Neutrophil (primary cell): Measurements from ENCODE around the gene NUMA1.

ENCODE experiments used
- H3K27ac ChIP-seq: fragments of 200-600 bp; sonication (generic); 2 replicates; pipeline ENCODE4 v1.5.1; 2016; ENCODE audit warnings: mild to moderate bottlenecking, moderate library complexity
- H3K27me3 ChIP-seq: fragments of 200-600 bp; sonication (generic); 2 replicates; pipeline ENCODE4 v1.6.0; 2016; ENCODE audit warnings: mild to moderate bottlenecking
- H3K36me3 ChIP-seq: fragments of 200-600 bp; sonication (generic); 2 replicates; pipeline ENCODE4 v1.5.1; 2017
- H3K4me1 ChIP-seq, 2 experiments: fragments of 200-600 bp in 1 of 2; sonication (generic) in 1 of 2; 1 replicate in 1 of 2; 2 replicates in 1 of 2; pipeline versions ENCODE4 v1.5.1 to v1.6.1; 2013 to 2016; ENCODE audit warnings: low read depth in 1 of 2, low read length in 1 of 2, mild to moderate bottlenecking in 1 of 2, moderate library complexity in 1 of 2; ENCODE audit not compliant: control insufficient read depth in 1 of 2, insufficient read depth in 1 of 2
- H3K4me3 ChIP-seq, 2 experiments: fragments of 200-600 bp in 1 of 2; sonication (generic) in 1 of 2; 1 replicate in 1 of 2; 2 replicates in 1 of 2; pipeline ENCODE4 v1.5.1; 2013 to 2016; ENCODE audit warnings: low read depth in 1 of 2, low read length in 1 of 2, mild to moderate bottlenecking in 1 of 2, moderate library complexity in 1 of 2
- H3K9me3 ChIP-seq: fragments of 200-600 bp; sonication (generic); 2 replicates; pipeline ENCODE4 v1.5.1; 2016
- CTCF ChIP-seq: fragments of 200-600 bp; sonication (generic); IDR thresholded peaks from 2 replicates; pipeline ENCODE4 v1.5.1; 2016; ENCODE audit warnings: antibody characterized with exemption

Gene NUMA1

GRCh38 chr11:71988050-71988449 lies 92.3 kb downstream of the NUMA1 start:
- Histone ChIP-seq H3K36me3 (no peaks in the 10 kb centered on the region), H3K27me3 (no peaks in the 10 kb centered on the region), H3K4me1 (peaks cover 0 to 11% of the 10 kb centered on the region in 2 experiments), H3K9me3 (no peaks in the 10 kb centered on the region), H3K4me3 (no peak overlapping the region), H3K27ac (no peak overlapping the region)
- TF ChIP-seq CTCF, result no peak

- Histone ChIP-seq H3K36me3 (no peaks in the 10 kb centered on the region), H3K27ac (no peak overlapping the region), H3K4me1 (peaks cover 0 to 11% of the 10 kb centered on the region in 2 experiments), H3K4me3 (no peak overlapping the region), H3K27me3 (no peaks in the 10 kb centered on the region), H3K9me3 (no peaks in the 10 kb centered on the region)
- TF ChIP-seq CTCF, result no peak
These were observed 92.8 kb downstream of the NUMA1 start for GRCh38 chr11:71987521-71987920.

GRCh38 chr11:71986131-71986530 lies 94.2 kb downstream of the NUMA1 start:
- Histone ChIP-seq H3K27ac (peak overlapping the region; percentile 79), H3K27me3 (no peaks in the 10 kb centered on the region), H3K36me3 (no peaks in the 10 kb centered on the region), H3K9me3 (no peaks in the 10 kb centered on the region), H3K4me3 (no peak overlapping the region), H3K4me1 (peaks cover 0 to 7% of the 10 kb centered on the region in 2 experiments)
- TF ChIP-seq CTCF, result no peak

GRCh38 chr11:71979602-71980001 lies 100.7 kb downstream of the NUMA1 start:
- H3K27me3 ChIP-seq, result no peaks in the 10 kb centered on the region
- H3K4me1 ChIP-seq, result peaks cover 8% of the 10 kb centered on the region in 2 experiments
- H3K9me3 ChIP-seq, result no peaks in the 10 kb centered on the region
- TF ChIP-seq CTCF, result no peak
- no peak overlapping the region for H3K4me3 ChIP-seq
- H3K27ac ChIP-seq, result no peak overlapping the region
- H3K36me3 ChIP-seq, result peaks cover 8% of the 10 kb centered on the region

GRCh38 chr11:71979094-71979493 lies 101.2 kb downstream of the NUMA1 start:
- Histone ChIP-seq H3K36me3 (peaks cover 8% of the 10 kb centered on the region), H3K4me1 (peaks cover 8% of the 10 kb centered on the region in 2 experiments)

More at GRCh38 chr11:71979094-71979493, 101.2 kb downstream of the NUMA1 start:
- H3K9me3 ChIP-seq, result no peaks in the 10 kb centered on the region
- TF ChIP-seq CTCF, result no peak
- H3K4me3 ChIP-seq, result no peak overlapping the region
- H3K27ac ChIP-seq, result no peak overlapping the region
- H3K27me3 ChIP-seq, result no peaks in the 10 kb centered on the region
